Smooth muscle cell (in vitro differentiated cells): ENCODE results near the gene PKP4. TPM values are rescaled to one million over a fixed set of nuclear protein-coding genes. Genes with fewer than 3 reads are reported as not detected.

ENCODE experiments used
- DNase-seq: peaks from one replicate; lab custom pipeline; 2025; ENCODE audit not compliant: unreplicated experiment; lab: John Stamatoyannopoulos, UW
- H2AFZ ChIP-seq: fragments of 200-600 bp; sonication (generic); 2 replicates; pipeline ENCODE4 v1.6.0; 2016; ENCODE audit warnings: antibody characterized with exemption, low read depth, mild to moderate bottlenecking
- H3F3A ChIP-seq: fragments of 200-600 bp; sonication (generic); 2 replicates; pipeline ENCODE4 v1.6.0; 2017; ENCODE audit warnings: antibody characterized with exemption, low read depth
- H3K27ac ChIP-seq: fragments of 200-600 bp; sonication (generic); 2 replicates; pipeline ENCODE4 v1.5.1; 2016; ENCODE audit warnings: low read depth, mild to moderate bottlenecking
- H3K27me3 ChIP-seq: fragments of 200-600 bp; sonication (generic); 2 replicates; pipeline ENCODE4 v1.6.1; 2016; ENCODE audit warnings: low read depth, mild to moderate bottlenecking
- H3K36me3 ChIP-seq: fragments of 200-600 bp; sonication (generic); 2 replicates; pipeline ENCODE4 v1.5.1; 2016; ENCODE audit warnings: low read depth
- H3K4me1 ChIP-seq: fragments of 200-600 bp; sonication (generic); 2 replicates; pipeline ENCODE4 v1.5.1; 2016; ENCODE audit warnings: low read depth
- H3K4me2 ChIP-seq: fragments of 200-600 bp; sonication (generic); 2 replicates; pipeline ENCODE4 v1.6.0; 2016; ENCODE audit warnings: mild to moderate bottlenecking
- H3K4me3 ChIP-seq: fragments of 200-600 bp; sonication (generic); 2 replicates; pipeline ENCODE4 v1.5.1; 2016; ENCODE audit warnings: mild to moderate bottlenecking
- H3K79me2 ChIP-seq: fragments of 200-600 bp; sonication (generic); 2 replicates; pipeline ENCODE4 v1.6.0; 2016; ENCODE audit warnings: low read depth, mild to moderate bottlenecking
- H3K9ac ChIP-seq: fragments of 200-600 bp; sonication (generic); 2 replicates; pipeline ENCODE4 v1.6.0; 2016; ENCODE audit warnings: low read depth
- H3K9me3 ChIP-seq: fragments of 200-600 bp; sonication (generic); replicated peaks from 2 replicates; pipeline ENCODE4 v1.5.1; 2016; ENCODE audit warnings: low read depth
- H4K20me1 ChIP-seq: fragments of 200-600 bp; sonication (generic); 2 replicates; pipeline ENCODE4 v1.6.0; 2016; ENCODE audit warnings: low read depth
- WGBS: methylation state at CpG from one replicate; pipeline ENCODE4 v1.1.7; 2016; ENCODE audit warnings: low lambda C conversion rate; 5-methylcytosine and 5-hydroxymethylcytosine counted together
- polyA plus RNA-seq: library from polyadenylated mRNA; unstranded; fragments of >200 nt; fragmentation: Nextera tagmentation; extraction: Ambion mirVana; gene quantifications from 2 replicates; pipeline ENCODE4 v1.2.1, GENCODE V29; 2016
- total RNA-seq: library from RNA; depleted of rRNA; stranded (reverse); fragments of >200 nt; gene quantifications from 2 replicates; pipeline ENCODE4 v1.2.3, GENCODE V29; 2014
- TF ChIP-seq, protein P1 (sequence below): fragments of 200-600 bp; sonication (generic); IDR thresholded peaks from 2 replicates; pipeline ENCODE4 v1.5.1; 2017; ENCODE audit warnings: borderline replicate concordance, mild to moderate bottlenecking, antibody characterized with exemption; ENCODE audit not compliant: insufficient read depth, poor library complexity, severe bottlenecking

Gene PKP4
- total and polyA plus RNA-seq, 2 experiments from 2014 or later = 2.4 to 14.0 TPM

DNA sequence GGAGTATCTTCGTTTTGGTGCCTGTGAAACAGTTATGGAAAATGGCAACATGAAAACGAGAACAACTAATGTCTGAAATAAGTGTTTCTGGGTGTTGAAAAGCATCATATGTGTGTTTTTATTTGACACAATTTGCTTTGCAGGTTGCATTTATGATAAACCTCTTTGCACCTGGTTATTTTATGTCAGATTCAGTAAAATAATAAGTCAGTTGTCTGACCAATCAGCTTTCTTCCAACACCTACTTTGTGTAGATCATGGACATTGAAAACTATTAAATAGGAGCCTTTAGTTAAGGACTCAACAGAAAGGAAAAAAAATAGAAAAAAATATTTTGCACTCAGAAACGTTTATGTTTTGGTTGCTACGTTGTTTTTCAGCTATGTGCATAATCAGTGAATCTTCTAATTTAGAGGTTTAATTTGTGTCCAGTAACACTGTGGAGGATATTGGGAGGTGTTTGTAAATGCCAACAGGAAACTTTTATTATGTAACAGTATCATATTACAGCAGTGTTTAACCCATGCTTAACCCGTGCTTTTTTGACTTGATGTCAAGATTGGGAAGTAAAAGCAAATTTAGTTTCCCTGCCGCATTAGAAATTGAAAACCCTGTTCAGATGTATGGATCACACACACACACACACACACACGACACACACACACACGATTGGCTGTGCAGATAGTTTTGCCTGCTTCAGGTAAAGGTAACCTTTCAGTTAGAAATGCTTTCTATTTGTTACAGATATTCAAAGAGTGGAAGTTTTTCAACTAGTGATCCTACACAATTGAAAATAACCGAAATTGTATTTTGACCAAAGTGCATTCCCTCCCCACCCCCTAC lies 2.6 kb downstream of the PKP4 start:
- H3K4me1 ChIP-seq = peaks cover 30% of the 10 kb centered on the region
- no peak overlapping the region for H3K27ac ChIP-seq
- peaks cover 13% of the 10 kb centered on the region for H3F3A ChIP-seq
- H4K20me1 ChIP-seq = peaks cover 56% of the 10 kb centered on the region
- H3K4me3 ChIP-seq = peak overlapping the region; percentile 71
- TF ChIP-seq, protein P1, sequence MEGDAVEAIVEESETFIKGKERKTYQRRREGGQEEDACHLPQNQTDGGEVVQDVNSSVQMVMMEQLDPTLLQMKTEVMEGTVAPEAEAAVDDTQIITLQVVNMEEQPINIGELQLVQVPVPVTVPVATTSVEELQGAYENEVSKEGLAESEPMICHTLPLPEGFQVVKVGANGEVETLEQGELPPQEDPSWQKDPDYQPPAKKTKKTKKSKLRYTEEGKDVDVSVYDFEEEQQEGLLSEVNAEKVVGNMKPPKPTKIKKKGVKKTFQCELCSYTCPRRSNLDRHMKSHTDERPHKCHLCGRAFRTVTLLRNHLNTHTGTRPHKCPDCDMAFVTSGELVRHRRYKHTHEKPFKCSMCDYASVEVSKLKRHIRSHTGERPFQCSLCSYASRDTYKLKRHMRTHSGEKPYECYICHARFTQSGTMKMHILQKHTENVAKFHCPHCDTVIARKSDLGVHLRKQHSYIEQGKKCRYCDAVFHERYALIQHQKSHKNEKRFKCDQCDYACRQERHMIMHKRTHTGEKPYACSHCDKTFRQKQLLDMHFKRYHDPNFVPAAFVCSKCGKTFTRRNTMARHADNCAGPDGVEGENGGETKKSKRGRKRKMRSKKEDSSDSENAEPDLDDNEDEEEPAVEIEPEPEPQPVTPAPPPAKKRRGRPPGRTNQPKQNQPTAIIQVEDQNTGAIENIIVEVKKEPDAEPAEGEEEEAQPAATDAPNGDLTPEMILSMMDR = no peak
- H3K9ac ChIP-seq = no peak overlapping the region
- DNase-seq = no peak
- no peak overlapping the region for H2AFZ ChIP-seq
- no peaks in the 10 kb centered on the region for H3K9me3 ChIP-seq
- 64% methylated on average over 9 of the region's 9 CpGs for WGBS
- H3K4me2 ChIP-seq = peak overlapping the region; percentile 25
- H3K36me3 ChIP-seq = no peaks in the 10 kb centered on the region
- H3K27me3 ChIP-seq = no peaks in the 10 kb centered on the region
- H3K79me2 ChIP-seq = peaks cover 49% of the 10 kb centered on the region

DNA sequence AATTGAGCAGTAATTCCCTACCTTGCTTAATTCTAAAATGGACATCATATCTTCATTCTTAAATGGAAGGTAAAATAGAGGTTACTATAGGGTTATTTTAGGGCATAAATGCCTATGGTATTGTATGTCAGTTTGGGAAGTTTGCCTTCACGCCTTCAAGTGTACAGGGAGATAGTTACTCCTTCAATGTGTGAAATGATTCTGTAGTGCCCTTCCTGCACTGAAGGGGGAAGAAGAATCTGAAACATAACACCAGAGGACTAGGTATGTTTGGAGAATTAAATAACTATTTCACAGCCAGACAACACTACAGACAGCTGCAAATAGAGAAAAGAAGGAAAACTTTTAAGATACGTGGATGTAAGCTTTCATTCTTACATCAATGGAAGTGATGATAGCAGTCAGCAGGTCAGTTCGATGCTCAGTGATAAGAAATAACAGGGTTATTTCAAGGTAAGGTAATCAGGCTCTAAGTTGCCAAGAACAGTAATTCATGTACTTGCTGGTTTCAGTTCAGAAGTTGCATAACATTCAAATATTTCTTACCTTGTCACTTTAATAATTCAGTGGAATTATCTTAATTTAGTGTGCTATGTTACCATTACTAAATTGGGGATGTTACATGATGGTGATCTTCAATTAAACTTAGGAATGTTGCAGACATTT lies 4.0 kb downstream of the PKP4 start:
- WGBS = 92% methylated on average over 3 of the region's 3 CpGs
- Histone ChIP-seq H3K4me3 (no peak overlapping the region), H3K36me3 (no peaks in the 10 kb centered on the region), H3K4me2 (no peak overlapping the region), H2AFZ (no peak overlapping the region), H3K79me2 (peaks cover 62% of the 10 kb centered on the region), H3K27me3 (no peaks in the 10 kb centered on the region), H4K20me1 (peaks cover 69% of the 10 kb centered on the region), H3K27ac (no peak overlapping the region), H3K9me3 (no peaks in the 10 kb centered on the region), H3K9ac (no peak overlapping the region), H3K4me1 (peaks cover 28% of the 10 kb centered on the region), H3F3A (peaks cover 13% of the 10 kb centered on the region)
- TF ChIP-seq, protein P1 = no peak
- DNase-seq = no peak

- Histone ChIP-seq H3K4me3 (no peak overlapping the region), H3K79me2 (peaks cover 78% of the 10 kb centered on the region), H3K4me1 (peaks cover 19% of the 10 kb centered on the region), H3K27me3 (no peaks in the 10 kb centered on the region), H3K9ac (no peak overlapping the region), H3K27ac (no peak overlapping the region), H2AFZ (no peak overlapping the region), H3K4me2 (no peak overlapping the region), H4K20me1 (peaks cover 64% of the 10 kb centered on the region), H3F3A (peaks cover under 1% of the 10 kb centered on the region), H3K36me3 (no peaks in the 10 kb centered on the region), H3K9me3 (no peaks in the 10 kb centered on the region)
- TF ChIP-seq, protein P1 = no peak
- no peak for DNase-seq
- WGBS = 40% methylated on average over 6 of the region's 6 CpGs
Observed at GRCh38 chr2:158463496-158464095, 6.8 kb downstream of the PKP4 start.
